Measurements from ENCODE around the gene FAM200B.

FAM200B gene

GRCh38 chr4:15649914-15650545 lies 31.6 kb upstream of the FAM200B start:
- H3K36me3 ChIP-seq (ENCODE audit: insufficient read depth) = no peaks in the 10 kb centered on the region
- H3K27me3 ChIP-seq (ENCODE audit: insufficient read depth, low read depth) = no peaks in the 10 kb centered on the region
- no peaks in the 10 kb centered on the region for H4K20me1 ChIP-seq (ENCODE audit: insufficient read depth)
- 0 out of 2 replicates have a peak overlapping the region, but pooled peaks have one; percentile 37 for H3K4me2 ChIP-seq
- no peak overlapping the region for H3K27ac ChIP-seq
- H2AFZ ChIP-seq (ENCODE audit: low read depth) = no peak overlapping the region
- no peak overlapping the region for H3K4me3 ChIP-seq (IDR thresholded peaks at IDR 0.05; ENCODE audit: insufficient read depth, low read depth, low read length)
- peaks cover 50% of the 10 kb centered on the region for H3K79me2 ChIP-seq (ENCODE audit: insufficient read depth, low read depth)
- H3K9ac ChIP-seq = no peak overlapping the region
- TF ChIP-seq, protein P1, sequence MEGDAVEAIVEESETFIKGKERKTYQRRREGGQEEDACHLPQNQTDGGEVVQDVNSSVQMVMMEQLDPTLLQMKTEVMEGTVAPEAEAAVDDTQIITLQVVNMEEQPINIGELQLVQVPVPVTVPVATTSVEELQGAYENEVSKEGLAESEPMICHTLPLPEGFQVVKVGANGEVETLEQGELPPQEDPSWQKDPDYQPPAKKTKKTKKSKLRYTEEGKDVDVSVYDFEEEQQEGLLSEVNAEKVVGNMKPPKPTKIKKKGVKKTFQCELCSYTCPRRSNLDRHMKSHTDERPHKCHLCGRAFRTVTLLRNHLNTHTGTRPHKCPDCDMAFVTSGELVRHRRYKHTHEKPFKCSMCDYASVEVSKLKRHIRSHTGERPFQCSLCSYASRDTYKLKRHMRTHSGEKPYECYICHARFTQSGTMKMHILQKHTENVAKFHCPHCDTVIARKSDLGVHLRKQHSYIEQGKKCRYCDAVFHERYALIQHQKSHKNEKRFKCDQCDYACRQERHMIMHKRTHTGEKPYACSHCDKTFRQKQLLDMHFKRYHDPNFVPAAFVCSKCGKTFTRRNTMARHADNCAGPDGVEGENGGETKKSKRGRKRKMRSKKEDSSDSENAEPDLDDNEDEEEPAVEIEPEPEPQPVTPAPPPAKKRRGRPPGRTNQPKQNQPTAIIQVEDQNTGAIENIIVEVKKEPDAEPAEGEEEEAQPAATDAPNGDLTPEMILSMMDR (conservative IDR thresholded peaks at IDR 0.05; ENCODE audit: low read depth, low read length) = peak; percentile 65
- H3K4me1 ChIP-seq (ENCODE audit: low read depth, poor library complexity, severe bottlenecking) = peaks cover 34% of the 10 kb centered on the region

DNA sequence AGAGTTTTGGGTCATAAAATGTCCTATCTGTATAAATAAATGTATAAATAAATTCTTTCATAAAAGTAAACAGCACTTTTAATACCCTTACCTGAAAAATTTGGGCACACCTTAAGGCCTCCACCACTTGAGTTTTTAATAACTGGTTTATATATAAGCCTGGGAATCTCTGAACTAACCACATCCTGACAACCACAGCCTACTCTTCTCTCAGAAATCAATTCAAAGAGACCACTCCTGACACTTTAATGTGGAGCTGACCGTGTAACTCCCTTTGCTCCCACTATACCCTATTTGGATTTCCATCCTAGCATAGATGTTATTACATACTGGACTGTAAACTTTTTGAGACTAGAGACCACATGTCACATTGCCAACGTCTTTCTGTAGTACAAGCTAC lies 30.0 kb upstream of the FAM200B start:
- H3K27ac ChIP-seq = no peak overlapping the region
- H3K36me3 ChIP-seq (ENCODE audit: insufficient read depth) = no peaks in the 10 kb centered on the region
- no peak overlapping the region for H3K4me3 ChIP-seq (IDR thresholded peaks at IDR 0.05; ENCODE audit: insufficient read depth, low read depth, low read length)
- H3K79me2 ChIP-seq (ENCODE audit: insufficient read depth, low read depth) = peaks cover 50% of the 10 kb centered on the region
- H4K20me1 ChIP-seq (ENCODE audit: insufficient read depth) = no peaks in the 10 kb centered on the region
- H3K4me1 ChIP-seq (ENCODE audit: low read depth, poor library complexity, severe bottlenecking) = peaks cover 34% of the 10 kb centered on the region
- TF ChIP-seq, protein P1 (conservative IDR thresholded peaks at IDR 0.05; ENCODE audit: low read depth, low read length) = no peak
- no peaks in the 10 kb centered on the region for H3K27me3 ChIP-seq (ENCODE audit: insufficient read depth, low read depth)
- H2AFZ ChIP-seq (ENCODE audit: low read depth) = no peak overlapping the region
- peak overlapping the region; percentile 3; the same call in 1 of the 2 replicates for H3K4me2 ChIP-seq
- H3K9ac ChIP-seq = no peak overlapping the region

DNA sequence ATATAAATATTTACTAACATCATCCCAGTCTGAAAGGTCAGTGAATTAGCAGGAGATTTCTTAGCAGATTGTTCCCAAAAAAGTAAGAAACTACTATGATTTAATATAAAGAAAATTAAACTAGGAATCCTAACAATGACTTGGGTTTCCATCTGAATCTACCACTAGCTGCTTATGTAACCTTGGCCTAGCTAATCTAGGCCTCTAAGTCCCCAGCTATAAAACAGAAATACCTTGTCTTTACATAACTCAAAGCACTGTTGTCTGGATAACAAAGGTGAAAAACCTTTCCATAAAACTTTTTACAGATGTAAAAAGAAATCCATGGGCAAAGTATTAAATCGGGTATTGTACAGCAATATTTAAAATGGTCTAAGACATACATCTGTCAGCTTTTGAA lies 29.4 kb upstream of the FAM200B start:
- Histone ChIP-seq H3K4me1 (ENCODE audit: low read depth, poor library complexity, severe bottlenecking) (peaks cover 34% of the 10 kb centered on the region), H3K4me2 (peak overlapping the region; percentile 3; the same call in 1 of the 2 replicates), H3K27me3 (ENCODE audit: insufficient read depth, low read depth) (no peaks in the 10 kb centered on the region), H4K20me1 (ENCODE audit: insufficient read depth) (no peaks in the 10 kb centered on the region), H3K27ac (no peak overlapping the region), H3K4me3 (IDR thresholded peaks at IDR 0.05; ENCODE audit: insufficient read depth, low read depth, low read length) (no peak overlapping the region), H3K9ac (no peak overlapping the region), H3K79me2 (ENCODE audit: insufficient read depth, low read depth) (peaks cover 50% of the 10 kb centered on the region), H3K36me3 (ENCODE audit: insufficient read depth) (no peaks in the 10 kb centered on the region), H2AFZ (ENCODE audit: low read depth) (no peak overlapping the region)
- TF ChIP-seq, protein P1 (conservative IDR thresholded peaks at IDR 0.05; ENCODE audit: low read depth, low read length) = no peak

GRCh38 chr4:15652841-15653240 lies 28.8 kb upstream of the FAM200B start:
- peaks cover 34% of the 10 kb centered on the region for H3K4me1 ChIP-seq (ENCODE audit: low read depth, poor library complexity, severe bottlenecking)

More at GRCh38 chr4:15652841-15653240, 28.8 kb upstream of the FAM200B start:
- no peaks in the 10 kb centered on the region for H3K36me3 ChIP-seq (ENCODE audit: insufficient read depth)
- no peak overlapping the region for H3K9ac ChIP-seq
- H3K4me3 ChIP-seq (IDR thresholded peaks at IDR 0.05; ENCODE audit: insufficient read depth, low read depth, low read length) = no peak overlapping the region
- H3K27ac ChIP-seq = no peak overlapping the region
- H3K27me3 ChIP-seq (ENCODE audit: insufficient read depth, low read depth) = no peaks in the 10 kb centered on the region
- TF ChIP-seq, protein P1 (conservative IDR thresholded peaks at IDR 0.05; ENCODE audit: low read depth, low read length) = no peak
- no peaks in the 10 kb centered on the region for H4K20me1 ChIP-seq (ENCODE audit: insufficient read depth)
- H3K4me2 ChIP-seq = peak overlapping the region; percentile 87
- peaks cover 49% of the 10 kb centered on the region for H3K79me2 ChIP-seq (ENCODE audit: insufficient read depth, low read depth)
- no peak overlapping the region for H2AFZ ChIP-seq (ENCODE audit: low read depth)

Data from KMS-11 (cell line).